Keratinocyte (primary cell): ENCODE results near the gene DDIT4L. TPM values are rescaled to one million over a fixed set of nuclear protein-coding genes. Genes with fewer than 3 reads are reported as not detected.

Source experiments
- DNase-seq: peaks from one replicate; pipeline ENCODE4 v3.0.0-alpha.2; 2011; ENCODE audit warnings: low read depth, missing footprints, low spot score
- FAIRE-seq: peaks from 2 replicates; lab custom pipeline; 2011; peaks lifted over from hg19 to GRCh38; lab: Jason Lieb, UNC
- H2AFZ ChIP-seq: 2 replicates; pipeline ENCODE4 v1.6.0; 2012; ENCODE audit warnings: low read length, control low read depth, inconsistent platforms; ENCODE audit not compliant: control insufficient read depth
- H3K27ac ChIP-seq: 2 replicates; pipeline ENCODE4 v1.5.1; 2011; ENCODE audit warnings: low read length; ENCODE audit not compliant: control insufficient read depth, insufficient read depth
- H3K27me3 ChIP-seq: 3 replicates; pipeline ENCODE4 v1.6.0; 2011; ENCODE audit warnings: low read length; ENCODE audit not compliant: control insufficient read depth, insufficient read depth; ENCODE audit errors: extremely low read depth
- H3K36me3 ChIP-seq, 2 experiments: 2 replicates in 1 of 2; 3 replicates in 1 of 2; pipeline ENCODE4 v1.5.1; 2011; ENCODE audit warnings: low read length in 2 of 2, mild to moderate bottlenecking in 1 of 2; ENCODE audit not compliant: control insufficient read depth in 2 of 2, insufficient read depth in 2 of 2; ENCODE audit errors: extremely low read depth in 1 of 2
- H3K4me1 ChIP-seq: 3 replicates; pipeline ENCODE4 v1.5.1; 2011; ENCODE audit warnings: low read length; ENCODE audit not compliant: control insufficient read depth, insufficient read depth; ENCODE audit errors: extremely low read depth
- H3K4me2 ChIP-seq: 3 replicates; pipeline ENCODE4 v1.6.0; 2011; ENCODE audit warnings: low read depth, low read length; ENCODE audit not compliant: control insufficient read depth, insufficient read depth; ENCODE audit errors: extremely low read depth
- H3K4me3 ChIP-seq, 3 experiments: fragments of 200-600 bp in 1 of 3; sonication (generic) in 1 of 3; 2 replicates in 2 of 3; 3 replicates in 1 of 3; pipeline ENCODE4 v1.5.1; 2011 to 2016; ENCODE audit warnings: low read length in 3 of 3, mild to moderate bottlenecking in 3 of 3, control low read depth in 2 of 3, inconsistent platforms in 1 of 3, low read depth in 1 of 3, mixed read lengths in 1 of 3, mixed run types in 1 of 3, moderate library complexity in 1 of 3; ENCODE audit not compliant: control insufficient read depth in 2 of 3, insufficient read depth in 2 of 3; ENCODE audit errors: extremely low read depth in 1 of 3
- H3K79me2 ChIP-seq: 2 replicates; pipeline ENCODE4 v1.6.0; 2012; ENCODE audit warnings: low read length; ENCODE audit not compliant: control insufficient read depth, insufficient read depth
- H3K9ac ChIP-seq: 3 replicates; pipeline ENCODE4 v1.6.0; 2011; ENCODE audit warnings: low read length; ENCODE audit not compliant: control insufficient read depth, insufficient read depth; ENCODE audit errors: extremely low read depth
- H3K9me1 ChIP-seq: 3 replicates; pipeline ENCODE4 v1.6.0; 2011; ENCODE audit warnings: low read length; ENCODE audit not compliant: control insufficient read depth, insufficient read depth; ENCODE audit errors: extremely low read depth
- H3K9me3 ChIP-seq: 2 replicates; pipeline ENCODE4 v1.5.1; 2012; ENCODE audit warnings: low read depth, low read length; ENCODE audit not compliant: control insufficient read depth
- H4K20me1 ChIP-seq: 3 replicates; pipeline ENCODE4 v1.6.0; 2011; ENCODE audit warnings: low read length; ENCODE audit not compliant: control insufficient read depth, insufficient read depth; ENCODE audit errors: extremely low read depth
- EZH2 ChIP-seq: IDR thresholded peaks from one replicate; pipeline ENCODE4 v1.6.1; 2012; ENCODE audit warnings: inconsistent platforms, mild to moderate bottlenecking, low read length, moderate library complexity
- dilution Hi-C: fragments of 300-500 bp; cut with MboI; formaldehyde crosslinking; loops from one replicate; pipeline ENCODE4 v1.7.0; 2020; ENCODE audit warnings: low sequenced_read_pairs; ENCODE audit not compliant: extremely low pct_ligation_motif_present
- polyA minus RNA-seq, 3 experiments: library from RNA; depleted of rRNA, polyadenylated mRNA; stranded (reverse); fragments of >200 nt; gene quantifications; 1 replicate in 1 of 3; 2 replicates in 1 of 3; 3 replicates in 1 of 3; pipeline ENCODE4 v1.2.3, GENCODE V29; 2011
- polyA plus RNA-seq, 5 experiments: library from polyadenylated mRNA; depleted of rRNA in 3 of 5; stranded (reverse) in 3 of 5; stranded (forward) in 1 of 5; unstranded in 1 of 5; fragments of >200 nt; gene quantifications; 1 replicate in 1 of 5; 2 replicates in 3 of 5; 3 replicates in 1 of 5; pipeline versions ENCODE4 v1.2.1 to v1.2.3, GENCODE V29; 2011 to 2012; ENCODE audit warnings: missing spikeins in 2 of 5, low read depth in 1 of 5, low replicate concordance in 1 of 5
- TF ChIP-seq, protein P1 (sequence below), 3 experiments: IDR thresholded peaks in 1 of 3; conservative IDR thresholded peaks in 1 of 3; optimal IDR thresholded peaks in 1 of 3; 2 replicates in 2 of 3; 3 replicates in 1 of 3; pipeline versions ENCODE3 to v1.5.1; 2011; ENCODE audit warnings: low read length in 3 of 3, mild to moderate bottlenecking in 3 of 3, moderate library complexity in 2 of 3, control low read depth in 1 of 3, inconsistent platforms in 1 of 3; ENCODE audit not compliant: insufficient read depth in 2 of 3; ENCODE audit errors: extremely low read depth in 1 of 3

Gene DDIT4L, protein sequence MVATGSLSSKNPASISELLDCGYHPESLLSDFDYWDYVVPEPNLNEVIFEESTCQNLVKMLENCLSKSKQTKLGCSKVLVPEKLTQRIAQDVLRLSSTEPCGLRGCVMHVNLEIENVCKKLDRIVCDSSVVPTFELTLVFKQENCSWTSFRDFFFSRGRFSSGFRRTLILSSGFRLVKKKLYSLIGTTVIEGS
- polyA plus RNA-seq: 0.04 to 0.46 TPM (median 0.22 TPM) in 3 replicates
- polyA plus RNA-seq (2011; ENCODE audit: low read depth): not detected
- polyA plus RNA-seq (2011; cell fraction: cytosol; rRNA removed): 0.06 and 0.22 TPM in 2 replicates
- polyA plus RNA-seq (2011; cell fraction: nucleus; rRNA removed): 0.17 and 0.19 TPM in 2 replicates
- polyA plus RNA-seq (2012; ENCODE audit: low replicate concordance): 0.22 TPM in 1 of 2 replicates, not detected in the other
- polyA minus RNA-seq: not detected in 3 replicates
- not detected for polyA minus RNA-seq (2011; cell fraction: cytosol; rRNA and poly(A)+ RNA removed)
- not detected in 2 replicates for polyA minus RNA-seq (2011; cell fraction: nucleus; rRNA and poly(A)+ RNA removed)

DNA sequence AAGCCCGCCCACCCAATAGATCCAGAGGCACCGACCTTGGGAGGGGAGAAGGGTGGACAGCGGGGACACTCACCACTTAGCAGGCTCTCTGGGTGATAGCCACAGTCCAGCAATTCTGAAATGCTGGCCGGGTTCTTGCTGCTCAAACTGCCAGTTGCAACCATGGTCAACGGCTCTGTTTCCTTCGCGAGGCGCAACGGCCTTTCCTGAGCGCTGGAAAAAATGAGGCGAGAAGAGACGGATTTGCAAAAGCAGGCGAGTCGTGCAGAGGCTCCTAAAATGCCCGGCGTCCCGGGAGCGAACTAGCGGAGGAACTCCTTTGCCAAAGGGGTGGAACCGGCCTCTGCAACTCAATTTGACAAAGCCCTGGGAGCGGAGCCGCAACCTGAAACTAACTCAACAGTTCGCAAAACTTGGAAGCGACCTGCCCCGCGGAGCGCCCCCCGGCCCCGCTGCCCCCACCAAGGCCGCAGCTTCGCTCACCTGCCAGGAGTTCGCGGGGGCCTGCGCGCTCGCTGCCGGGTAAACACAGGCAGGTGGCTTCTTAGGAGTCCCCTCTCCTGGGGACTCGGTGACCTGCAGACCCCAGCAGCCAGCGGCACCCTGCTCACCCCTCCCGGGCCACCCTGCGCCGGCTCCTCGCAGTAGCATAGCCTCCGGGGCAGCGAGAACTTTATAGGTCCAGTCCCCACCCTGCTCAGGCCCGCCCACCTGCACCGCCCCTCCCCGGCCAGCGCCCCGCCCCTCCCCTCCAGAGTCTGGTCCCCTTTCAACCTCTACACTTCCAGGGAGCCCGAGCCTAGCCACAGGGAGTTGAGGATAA lies at the start of gene DDIT4L:
TSS of gene DDIT4L (minus strand) at position 649 of the 823 bp plus-strand sequence. CDS start at position 164, 485 bp downstream.
- no peak for FAIRE-seq
- H2AFZ ChIP-seq: peak within 1 kb of the TSS; percentile 73

DNA sequence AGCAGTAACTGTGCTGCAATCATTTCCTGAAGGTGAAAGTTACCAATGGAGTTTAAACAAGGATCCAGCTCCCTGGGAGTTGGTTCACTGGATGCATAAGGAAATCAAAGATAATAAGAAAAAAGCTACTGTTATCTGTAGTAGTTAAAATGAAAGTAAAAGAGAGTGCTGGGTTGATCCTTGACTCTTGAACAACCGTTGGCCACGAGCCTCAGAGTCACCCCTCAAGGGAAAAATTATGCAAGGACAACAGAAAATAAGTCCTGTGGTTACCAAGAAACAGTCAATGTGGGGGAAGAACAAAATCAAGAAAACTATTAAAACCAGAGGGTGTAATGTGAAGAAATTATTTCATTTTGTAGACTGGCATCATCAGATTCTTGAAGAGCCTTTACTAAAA lies 49.7 kb upstream of the DDIT4L start:
- dilution Hi-C loops: no loop called here
- Histone ChIP-seq H4K20me1 (no peaks in the 10 kb centered on the region), H3K9me3 (no peaks in the 10 kb centered on the region), H3K4me2 (no peak overlapping the region), H3K4me3 (no peak overlapping the region), H3K27ac (no peak overlapping the region), H3K9me1 (no peaks in the 10 kb centered on the region), H3K79me2 (no peaks in the 10 kb centered on the region), H2AFZ (no peak overlapping the region), H3K36me3 (no peaks in the 10 kb centered on the region), H3K4me1 (no peaks in the 10 kb centered on the region), H3K9ac (no peak overlapping the region), H3K27me3 (no peaks in the 10 kb centered on the region)
- DNase-seq: no peak
- TF ChIP-seq, protein P1, sequence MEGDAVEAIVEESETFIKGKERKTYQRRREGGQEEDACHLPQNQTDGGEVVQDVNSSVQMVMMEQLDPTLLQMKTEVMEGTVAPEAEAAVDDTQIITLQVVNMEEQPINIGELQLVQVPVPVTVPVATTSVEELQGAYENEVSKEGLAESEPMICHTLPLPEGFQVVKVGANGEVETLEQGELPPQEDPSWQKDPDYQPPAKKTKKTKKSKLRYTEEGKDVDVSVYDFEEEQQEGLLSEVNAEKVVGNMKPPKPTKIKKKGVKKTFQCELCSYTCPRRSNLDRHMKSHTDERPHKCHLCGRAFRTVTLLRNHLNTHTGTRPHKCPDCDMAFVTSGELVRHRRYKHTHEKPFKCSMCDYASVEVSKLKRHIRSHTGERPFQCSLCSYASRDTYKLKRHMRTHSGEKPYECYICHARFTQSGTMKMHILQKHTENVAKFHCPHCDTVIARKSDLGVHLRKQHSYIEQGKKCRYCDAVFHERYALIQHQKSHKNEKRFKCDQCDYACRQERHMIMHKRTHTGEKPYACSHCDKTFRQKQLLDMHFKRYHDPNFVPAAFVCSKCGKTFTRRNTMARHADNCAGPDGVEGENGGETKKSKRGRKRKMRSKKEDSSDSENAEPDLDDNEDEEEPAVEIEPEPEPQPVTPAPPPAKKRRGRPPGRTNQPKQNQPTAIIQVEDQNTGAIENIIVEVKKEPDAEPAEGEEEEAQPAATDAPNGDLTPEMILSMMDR (optimal IDR thresholded peaks at IDR 0.05 in 1 of 3, IDR thresholded peaks at IDR 0.05 in 1 of 3, conservative IDR thresholded peaks at IDR 0.05 in 1 of 3; ENCODE audit: extremely low read depth in 1 of 3, insufficient read depth in 2 of 3, low read length in 3 of 3): no peak
- no peak for TF ChIP-seq EZH2
- FAIRE-seq: no peak

More for the DNA sequence above, at the start of gene DDIT4L:
- Histone ChIP-seq H3K9me1 (no peaks in the 10 kb centered on the region), H3K4me1 (peaks cover 3% of the 10 kb centered on the region), H3K9ac (no peak within 1 kb of the TSS), H3K27ac (no peak within 1 kb of the TSS), H3K36me3 (no peaks in the 10 kb centered on the region), H3K4me3 (peak within 1 kb of the TSS; percentile 32 to 70 (median 69)), H3K27me3 (no peaks in the 10 kb centered on the region), H3K9me3 (no peaks in the 10 kb centered on the region), H4K20me1 (no peaks in the 10 kb centered on the region), H3K4me2 (peak within 1 kb of the TSS; percentile 89), H3K79me2 (no peaks in the 10 kb centered on the region)
- DNase-seq: no peak
- TF ChIP-seq, protein P1 (optimal IDR thresholded peaks at IDR 0.05 in 1 of 3, IDR thresholded peaks at IDR 0.05 in 1 of 3, conservative IDR thresholded peaks at IDR 0.05 in 1 of 3; ENCODE audit: extremely low read depth in 1 of 3, insufficient read depth in 2 of 3, low read length in 3 of 3): no peak
- no peak for TF ChIP-seq EZH2
- dilution Hi-C loops: no loop called here
